Mononuclear cell (primary cell): ENCODE measurements around the gene SIRPA. TPM values are rescaled to one million over a fixed set of nuclear protein-coding genes. Genes with fewer than 3 reads are reported as not detected.

ENCODE experiments used
- H3K27me3 ChIP-seq: 2 replicates; pipeline ENCODE4 v1.6.0; 2011; ENCODE audit warnings: low read length, control low read depth; ENCODE audit not compliant: insufficient read depth
- H3K4me1 ChIP-seq: 2 replicates; pipeline ENCODE4 v1.5.1; 2011; ENCODE audit warnings: mild to moderate bottlenecking, low read length, control low read depth; ENCODE audit not compliant: insufficient read depth
- H3K4me3 ChIP-seq: 2 replicates; pipeline ENCODE4 v1.5.1; 2011; ENCODE audit warnings: mild to moderate bottlenecking, low read length, moderate library complexity
- H3K9me3 ChIP-seq: 2 replicates; pipeline ENCODE4 v1.5.1; 2011; ENCODE audit warnings: low read depth, mild to moderate bottlenecking, control low read depth, low read length
- total RNA-seq: library from RNA; depleted of rRNA; stranded (reverse); fragments of >200 nt; gene quantifications from one replicate; pipeline ENCODE4 v1.2.3, GENCODE V29; 2012

SIRPA gene
- total RNA-seq, 1 donor: 23.6 TPM

DNA sequence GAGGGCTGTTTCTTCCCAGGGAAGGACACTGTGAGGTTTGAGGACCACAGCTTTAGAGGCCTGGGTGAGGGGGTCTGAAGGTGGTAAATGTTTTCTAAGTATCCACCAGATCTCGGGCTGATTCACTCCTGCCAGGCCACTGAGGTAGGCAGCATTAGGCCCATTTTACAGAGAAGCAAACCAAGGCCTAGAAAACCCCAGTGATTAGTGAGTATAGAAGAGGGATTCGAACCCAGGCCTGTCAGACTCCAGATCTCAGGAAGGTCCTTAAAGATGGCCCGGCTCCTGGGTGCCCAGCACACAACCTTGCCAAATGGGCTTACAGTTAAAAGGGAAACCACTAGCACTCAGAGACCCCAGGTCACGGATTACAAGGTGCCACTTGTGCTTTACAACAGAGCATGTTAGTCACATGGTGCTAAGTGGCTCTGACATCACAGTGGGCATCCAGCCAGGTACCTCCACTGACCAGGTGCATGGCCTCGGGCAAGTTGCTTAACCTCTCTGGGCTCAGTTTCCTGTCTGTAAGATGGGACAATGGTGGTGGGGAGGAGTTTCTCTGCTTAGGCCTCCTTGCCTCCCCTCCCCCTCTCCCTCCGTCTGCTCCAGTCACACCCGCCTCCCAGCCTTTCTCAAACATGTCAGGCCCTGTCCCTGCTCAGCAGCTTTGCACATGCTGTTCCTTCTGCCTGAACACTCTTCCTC, 18.8 kb upstream of the SIRPA start:
- H3K4me3 ChIP-seq: no peak overlapping the region
- H3K9me3 ChIP-seq: no peaks in the 10 kb centered on the region
- peaks cover 53% of the 10 kb centered on the region for H3K4me1 ChIP-seq
- H3K27me3 ChIP-seq: no peaks in the 10 kb centered on the region

DNA sequence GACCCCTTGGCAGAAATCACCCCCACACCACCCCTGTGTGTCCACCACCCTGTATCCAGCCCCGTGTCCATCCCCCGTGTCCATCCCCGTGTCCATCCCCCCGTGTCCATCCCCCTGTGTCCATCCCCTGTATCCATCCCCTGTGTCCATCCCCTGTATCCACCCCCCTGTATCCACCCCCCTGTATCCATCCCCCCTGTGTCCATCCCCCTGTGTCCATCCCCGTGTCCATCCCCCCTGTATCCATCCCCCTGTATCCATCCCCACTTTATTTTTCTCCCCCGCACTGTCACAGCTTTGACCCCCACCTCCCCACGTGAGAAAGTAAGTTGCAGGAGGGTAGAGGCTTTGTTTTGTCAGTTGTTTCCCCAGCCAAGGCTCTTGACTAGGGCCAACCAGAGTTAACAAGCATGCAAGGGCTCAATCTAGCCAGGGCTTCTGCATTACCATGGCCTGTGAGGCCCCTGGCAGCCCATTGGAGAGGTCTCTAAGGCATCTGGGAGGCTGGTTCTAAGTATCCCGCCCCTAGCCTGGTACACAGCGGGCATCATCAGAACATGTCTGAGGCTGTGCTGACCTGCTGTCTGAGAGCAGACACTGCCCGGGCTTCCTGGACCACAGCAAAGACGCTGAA, 18.1 kb upstream of the SIRPA start:
- no peak overlapping the region for H3K4me3 ChIP-seq
- H3K4me1 ChIP-seq: peaks cover 52% of the 10 kb centered on the region
- no peaks in the 10 kb centered on the region for H3K9me3 ChIP-seq
- no peaks in the 10 kb centered on the region for H3K27me3 ChIP-seq

DNA sequence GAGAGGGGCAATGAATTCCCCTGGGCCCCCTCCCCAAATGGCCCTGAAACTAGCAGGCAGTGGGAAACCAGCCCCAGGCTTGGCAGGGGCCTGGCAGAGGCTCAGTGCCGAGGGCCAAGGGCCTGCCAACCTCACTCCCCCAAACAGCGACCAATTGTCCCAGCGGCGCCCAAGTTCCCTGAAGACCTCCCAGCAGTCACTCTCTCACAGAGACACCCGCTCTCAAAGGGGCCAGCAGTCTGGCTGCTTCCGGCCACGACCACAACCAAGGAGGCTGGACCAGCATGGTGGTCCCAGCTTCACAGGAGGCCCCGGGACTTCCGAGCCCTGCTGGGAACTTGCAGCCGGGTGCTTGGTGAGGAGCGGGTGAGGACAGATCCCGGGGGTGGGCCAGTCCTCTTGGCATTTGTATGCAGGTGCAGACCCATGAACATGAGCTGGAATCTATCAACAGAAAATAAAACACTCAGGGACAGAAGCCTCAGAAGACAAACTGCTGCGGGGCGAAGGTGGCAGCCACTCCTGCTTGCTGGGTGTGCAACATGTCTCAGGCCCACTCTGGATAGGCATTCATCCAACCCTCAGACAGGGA, 17.5 kb upstream of the SIRPA start:
- H3K9me3 ChIP-seq: no peaks in the 10 kb centered on the region
- H3K4me3 ChIP-seq: no peak overlapping the region
- H3K27me3 ChIP-seq: no peaks in the 10 kb centered on the region
- peaks cover 52% of the 10 kb centered on the region for H3K4me1 ChIP-seq

DNA sequence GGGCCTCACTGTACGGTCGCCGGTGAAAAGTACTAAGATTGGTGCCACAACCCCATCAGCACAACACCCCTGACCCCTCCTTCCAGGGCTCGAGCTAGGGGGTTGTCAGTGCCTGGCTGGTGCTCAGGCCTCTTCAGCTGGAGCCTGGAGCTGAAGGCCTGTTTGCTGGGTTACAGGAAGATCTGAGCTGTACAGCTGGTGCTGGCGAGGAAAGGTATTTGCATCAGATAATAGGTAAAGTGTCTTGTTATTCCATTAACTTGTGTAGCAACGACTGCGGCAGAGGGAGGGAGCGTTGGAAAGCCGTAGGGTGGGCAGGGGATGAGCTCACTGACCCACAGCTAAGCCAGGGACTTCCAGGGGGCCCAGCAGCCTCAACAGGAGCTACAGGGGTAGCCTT, 15.8 kb upstream of the SIRPA start:
- no peaks in the 10 kb centered on the region for H3K27me3 ChIP-seq
- no peaks in the 10 kb centered on the region for H3K9me3 ChIP-seq
- peaks cover 56% of the 10 kb centered on the region for H3K4me1 ChIP-seq
- no peak overlapping the region for H3K4me3 ChIP-seq

DNA sequence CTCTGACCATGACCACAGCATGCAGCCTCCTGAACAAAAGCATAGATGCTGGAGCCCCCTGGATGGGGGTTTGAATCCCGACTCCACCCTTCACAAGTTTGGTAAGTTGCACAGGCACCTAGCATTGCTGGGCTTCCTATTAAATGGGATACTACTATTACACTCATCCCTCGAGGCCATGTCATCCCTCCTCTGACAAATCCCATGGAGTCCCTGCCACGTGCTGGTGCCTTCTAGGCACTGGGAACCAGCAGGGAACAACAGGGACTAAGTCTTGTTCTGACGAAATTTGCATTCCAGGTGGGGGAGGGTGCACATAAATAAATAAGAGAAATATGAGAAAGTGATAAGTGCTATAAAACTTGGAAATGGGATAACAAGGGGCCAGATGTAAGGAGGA, 15.3 kb upstream of the SIRPA start:
- Histone ChIP-seq H3K4me1 (peaks cover 54% of the 10 kb centered on the region), H3K4me3 (no peak overlapping the region), H3K9me3 (no peaks in the 10 kb centered on the region), H3K27me3 (no peaks in the 10 kb centered on the region)

- no peak overlapping the region for H3K4me3 ChIP-seq
- H3K9me3 ChIP-seq: no peaks in the 10 kb centered on the region
- H3K4me1 ChIP-seq: peaks cover 46% of the 10 kb centered on the region
Observed at GRCh38 chr20:1880529-1881239, 14.5 kb upstream of the SIRPA start.

DNA sequence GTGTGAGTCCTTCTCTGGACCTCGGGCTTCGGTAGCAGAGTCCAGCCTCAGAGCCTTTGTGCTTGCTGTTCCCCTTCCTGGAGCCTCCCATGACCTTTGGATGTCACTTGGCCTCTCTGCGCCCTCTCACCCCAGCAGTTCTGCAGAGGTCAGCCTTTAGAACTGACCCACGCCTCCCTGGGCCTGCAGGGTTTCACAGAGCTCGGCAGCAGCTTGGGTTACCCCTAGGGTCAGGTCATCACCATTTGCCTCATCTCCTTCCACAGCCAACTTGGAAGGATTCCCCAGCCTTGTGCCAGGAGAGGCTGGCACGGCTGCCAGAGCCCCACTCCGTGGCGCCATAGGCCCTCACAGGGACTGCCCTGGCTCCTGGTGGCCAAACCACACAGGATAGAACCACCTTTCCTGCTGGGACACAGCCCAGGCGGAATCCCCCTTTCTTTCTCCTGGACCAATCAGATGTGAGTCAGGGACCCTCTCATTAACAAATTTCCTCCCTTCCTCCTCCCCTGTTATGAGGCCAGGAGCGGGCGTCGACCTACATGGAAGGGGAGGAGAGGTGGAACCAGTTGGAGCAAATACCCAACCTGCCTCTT, 13.9 kb upstream of the SIRPA start:
- no peak overlapping the region for H3K4me3 ChIP-seq
- no peaks in the 10 kb centered on the region for H3K27me3 ChIP-seq
- no peaks in the 10 kb centered on the region for H3K9me3 ChIP-seq
- H3K4me1 ChIP-seq: peaks cover 44% of the 10 kb centered on the region

More at GRCh38 chr20:1880529-1881239, 14.5 kb upstream of the SIRPA start:
- H3K27me3 ChIP-seq: no peaks in the 10 kb centered on the region

DNA sequence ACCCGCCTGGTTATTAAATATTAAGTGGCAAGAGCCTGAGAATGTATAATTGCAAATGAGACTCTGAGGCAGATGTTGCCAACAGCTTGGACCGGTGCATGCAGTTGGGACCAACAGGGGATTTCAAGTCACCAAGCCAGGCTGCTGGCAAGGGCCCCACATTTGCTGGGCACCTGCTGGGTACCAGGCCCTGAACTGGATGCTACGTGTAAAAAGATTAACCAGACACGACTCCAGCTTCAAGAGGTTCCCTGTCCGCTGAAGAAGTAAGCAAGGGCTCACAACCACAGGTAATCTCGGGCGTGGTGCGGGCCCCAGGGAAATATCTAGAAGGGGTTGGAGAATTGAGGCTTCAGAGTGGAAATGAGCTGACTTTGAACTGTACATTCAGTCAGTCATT, 13.2 kb upstream of the SIRPA start:
- H3K9me3 ChIP-seq: no peaks in the 10 kb centered on the region
- H3K27me3 ChIP-seq: no peaks in the 10 kb centered on the region
- H3K4me3 ChIP-seq: no peak overlapping the region
- peaks cover 45% of the 10 kb centered on the region for H3K4me1 ChIP-seq

- Histone ChIP-seq H3K4me1 (peaks cover 62% of the 10 kb centered on the region), H3K9me3 (no peaks in the 10 kb centered on the region), H3K27me3 (no peaks in the 10 kb centered on the region), H3K4me3 (no peak overlapping the region)
Observed at GRCh38 chr20:1883986-1884385, 11.2 kb upstream of the SIRPA start.

- H3K4me3 ChIP-seq: no peak overlapping the region
- peaks cover 74% of the 10 kb centered on the region for H3K4me1 ChIP-seq
- no peaks in the 10 kb centered on the region for H3K9me3 ChIP-seq
- no peaks in the 10 kb centered on the region for H3K27me3 ChIP-seq
Observed at GRCh38 chr20:1885254-1885653, 10.0 kb upstream of the SIRPA start.

GRCh38 chr20:1885940-1886693, 9.1 kb upstream of the SIRPA start:
- Histone ChIP-seq H3K27me3 (no peaks in the 10 kb centered on the region), H3K9me3 (no peaks in the 10 kb centered on the region), H3K4me1 (peaks cover 65% of the 10 kb centered on the region), H3K4me3 (no peak overlapping the region)

- H3K4me1 ChIP-seq: peaks cover 62% of the 10 kb centered on the region
- no peaks in the 10 kb centered on the region for H3K9me3 ChIP-seq
- H3K27me3 ChIP-seq: no peaks in the 10 kb centered on the region
- no peak overlapping the region for H3K4me3 ChIP-seq
Observed at GRCh38 chr20:1887321-1887720, 7.9 kb upstream of the SIRPA start.

DNA sequence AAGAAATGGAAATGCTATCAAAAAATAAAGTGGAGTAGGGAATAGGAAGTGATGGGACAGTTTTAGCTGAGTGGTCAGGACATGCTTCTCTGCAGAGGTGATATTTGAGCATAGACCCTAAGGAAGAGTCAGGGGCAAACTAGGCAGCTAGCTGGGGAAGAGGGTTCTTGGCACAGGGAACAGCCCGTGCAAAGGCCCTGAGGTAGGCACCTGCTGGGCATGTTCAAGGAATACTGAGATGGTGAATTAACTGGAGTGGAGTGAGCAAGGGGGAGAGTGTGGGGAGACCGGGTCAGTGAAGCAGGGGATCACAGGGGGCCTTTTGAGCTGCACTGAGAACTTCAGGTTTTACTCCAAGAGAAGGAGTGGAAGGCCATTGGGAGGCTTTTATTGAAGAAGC, 7.5 kb upstream of the SIRPA start:
- H3K9me3 ChIP-seq: no peaks in the 10 kb centered on the region
- H3K4me3 ChIP-seq: no peak overlapping the region
- peaks cover 62% of the 10 kb centered on the region for H3K4me1 ChIP-seq
- H3K27me3 ChIP-seq: no peaks in the 10 kb centered on the region

DNA sequence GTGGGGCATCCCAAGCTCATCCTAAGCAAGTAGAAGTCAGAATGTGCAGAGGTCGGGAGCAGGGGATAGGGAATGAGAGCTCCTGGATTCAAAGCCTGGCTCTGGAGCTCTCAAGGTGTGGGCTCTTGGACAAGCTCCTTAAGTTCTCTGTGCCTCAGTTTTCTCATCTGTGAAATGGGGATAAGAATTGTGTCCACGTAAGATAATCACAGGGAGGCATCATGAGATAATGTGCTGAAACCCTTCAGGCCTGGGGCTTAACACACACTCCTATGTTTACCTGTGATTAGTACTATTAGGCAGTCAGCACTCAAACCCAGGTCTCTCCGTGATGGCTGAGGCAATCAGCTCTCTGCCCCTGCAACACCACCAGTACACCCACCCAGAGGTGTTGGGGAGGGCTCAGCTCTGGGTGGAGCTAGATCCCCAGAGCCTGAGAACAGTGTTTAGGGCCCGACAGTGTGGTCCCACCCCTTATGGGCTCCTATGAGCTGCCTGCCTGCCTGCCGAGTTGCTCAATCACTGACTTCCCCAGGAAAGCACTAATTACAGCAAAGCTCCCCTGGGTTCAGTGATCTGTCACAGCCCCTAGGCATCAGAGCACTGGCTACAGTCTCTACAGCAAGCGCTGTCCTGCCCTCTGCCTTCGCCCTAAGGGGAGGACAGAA, 6.3 kb upstream of the SIRPA start:
- Histone ChIP-seq H3K4me3 (no peak overlapping the region), H3K9me3 (no peaks in the 10 kb centered on the region), H3K27me3 (peaks cover 2% of the 10 kb centered on the region), H3K4me1 (peaks cover 60% of the 10 kb centered on the region)
